ENCODE measurements around the gene ARID1B.

The ARID1B gene

GRCh38 chr6:156740604-156741003, 36.6 kb upstream of the ARID1B start:
- no peak for TF ChIP-seq TAF1 (IDR thresholded peaks at IDR 0.05; ENCODE audit: borderline replicate concordance, insufficient read depth, low read length)
- TF ChIP-seq SIN3A (IDR thresholded peaks at IDR 0.05; ENCODE audit: borderline replicate concordance, insufficient read depth, low read length) = no peak
- TF ChIP-seq POLR2AphosphoS5 (IDR thresholded peaks at IDR 0.05; ENCODE audit: low read depth, low read length) = no peak
- no peak for TF ChIP-seq REST (IDR thresholded peaks at IDR 0.05; ENCODE audit: insufficient read depth in 1 of 2, low read depth in 2 of 2, low read length in 2 of 2)
- TF ChIP-seq FOXP2 (optimal IDR thresholded peaks at IDR 0.05; ENCODE audit: borderline replicate concordance, extremely low read depth, extremely low read length, insufficient read depth) = no peak

- TF ChIP-seq TAF1 (IDR thresholded peaks at IDR 0.05; ENCODE audit: borderline replicate concordance, insufficient read depth, low read length) (no peak), REST (IDR thresholded peaks at IDR 0.05; ENCODE audit: insufficient read depth in 1 of 2, low read depth in 2 of 2, low read length in 2 of 2) (no peak), SIN3A (IDR thresholded peaks at IDR 0.05; ENCODE audit: borderline replicate concordance, insufficient read depth, low read length) (no peak), POLR2AphosphoS5 (IDR thresholded peaks at IDR 0.05; ENCODE audit: low read depth, low read length) (no peak), FOXP2 (optimal IDR thresholded peaks at IDR 0.05; ENCODE audit: borderline replicate concordance, extremely low read depth, extremely low read length, insufficient read depth) (no peak)
Observed at GRCh38 chr6:156741287-156742073, 35.7 kb upstream of the ARID1B start.

- TF ChIP-seq POLR2AphosphoS5 (IDR thresholded peaks at IDR 0.05; ENCODE audit: low read depth, low read length) (no peak), TAF1 (IDR thresholded peaks at IDR 0.05; ENCODE audit: borderline replicate concordance, insufficient read depth, low read length) (no peak), REST (IDR thresholded peaks at IDR 0.05; ENCODE audit: insufficient read depth in 1 of 2, low read depth in 2 of 2, low read length in 2 of 2) (no peak), FOXP2 (optimal IDR thresholded peaks at IDR 0.05; ENCODE audit: borderline replicate concordance, extremely low read depth, extremely low read length, insufficient read depth) (no peak), SIN3A (IDR thresholded peaks at IDR 0.05; ENCODE audit: borderline replicate concordance, insufficient read depth, low read length) (no peak)
Observed at GRCh38 chr6:156747715-156748114, 29.5 kb upstream of the ARID1B start.

GRCh38 chr6:156748504-156748903, 28.7 kb upstream of the ARID1B start:
- TF ChIP-seq TAF1 (IDR thresholded peaks at IDR 0.05; ENCODE audit: borderline replicate concordance, insufficient read depth, low read length) (no peak), REST (IDR thresholded peaks at IDR 0.05; ENCODE audit: insufficient read depth in 1 of 2, low read depth in 2 of 2, low read length in 2 of 2) (no peak), FOXP2 (optimal IDR thresholded peaks at IDR 0.05; ENCODE audit: borderline replicate concordance, extremely low read depth, extremely low read length, insufficient read depth) (no peak)
